NCI-H82 (cell line): ENCODE measurements around the gene FAM53A.
"Not testable (repeated sequence)": the region's sequence is repeated elsewhere in the genome, so short reads cannot be mapped to it uniquely, and the experiment has no call there.

Source experiments
- DNase-seq: peaks from one replicate; lab custom pipeline; 2025; lab: John Stamatoyannopoulos, UW

The FAM53A gene

DNA sequence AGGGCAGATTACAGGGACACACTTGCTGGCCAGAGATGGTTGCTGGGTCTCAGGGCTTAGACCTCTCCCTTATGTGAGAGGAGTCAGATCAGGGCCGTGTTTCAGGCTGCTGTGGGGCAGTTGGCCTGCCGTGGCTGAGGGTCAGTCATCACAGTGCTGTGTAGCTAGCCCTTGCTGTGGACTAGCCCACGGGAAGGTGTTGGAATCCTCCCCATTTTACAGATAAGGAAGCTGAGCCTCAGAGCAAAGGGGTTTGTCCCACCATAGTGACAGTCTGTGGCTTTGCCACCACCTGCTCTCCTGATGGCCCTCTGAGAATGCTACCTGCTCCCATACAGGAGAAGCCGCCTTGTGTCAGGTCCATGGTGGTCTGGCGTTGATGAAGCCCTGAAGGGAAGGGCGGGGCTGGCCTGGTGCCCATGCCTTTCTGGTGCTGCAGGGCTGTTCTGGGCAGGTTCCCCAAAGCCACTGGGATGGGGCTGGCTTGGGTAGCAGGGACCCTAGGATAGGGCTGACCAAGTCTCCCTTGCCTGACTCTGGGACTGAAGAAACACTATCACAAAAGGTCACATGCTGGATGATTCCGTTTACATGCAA, 2.4 kb upstream of the FAM53A start:
- DNase-seq = no peak

DNA sequence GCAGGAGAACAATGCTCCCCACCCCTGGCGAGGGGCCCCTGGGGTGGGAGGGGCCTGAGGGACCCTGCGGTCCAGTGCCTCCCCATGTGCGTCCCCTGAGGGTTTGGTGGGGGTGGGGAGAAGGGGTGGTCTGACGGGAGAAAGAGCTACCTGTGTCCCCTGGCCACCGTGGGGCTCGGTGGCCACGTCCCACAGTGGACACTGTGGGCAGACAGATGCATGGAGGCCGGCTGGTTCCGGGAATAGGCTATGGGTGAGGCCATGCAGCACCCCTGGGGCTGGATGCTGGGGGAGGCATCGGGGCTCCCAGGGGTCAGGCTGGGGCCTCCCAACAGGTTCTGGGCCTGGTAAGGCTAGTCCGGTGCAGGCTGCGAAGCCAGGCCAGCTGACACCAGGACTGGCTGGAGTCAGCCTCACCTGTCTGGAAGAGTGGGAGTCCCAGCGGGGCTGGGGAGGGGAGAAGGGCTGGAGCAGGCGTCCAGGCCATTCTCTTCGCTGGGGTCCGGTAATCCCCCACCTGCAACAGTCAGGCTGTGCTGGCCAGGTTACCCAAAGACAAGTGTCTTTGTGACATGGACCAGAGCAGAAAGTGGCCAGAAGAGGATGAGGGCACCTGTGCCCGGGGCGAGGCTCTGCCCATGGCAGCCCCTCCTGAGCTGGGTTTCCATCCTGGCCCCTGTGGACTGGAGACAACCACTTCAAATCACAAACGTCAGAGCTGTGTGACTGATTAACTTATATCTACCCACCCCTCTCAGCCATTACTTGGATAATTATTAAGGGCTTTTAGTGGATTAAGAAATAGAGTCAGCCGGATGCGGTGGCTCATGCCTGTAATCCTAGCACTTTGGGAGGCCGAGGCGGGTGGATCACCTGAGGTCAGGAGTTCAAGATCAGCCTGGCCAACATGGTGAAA, 1.4 kb upstream of the FAM53A start:
- peak; percentile 83 for DNase-seq

DNA sequence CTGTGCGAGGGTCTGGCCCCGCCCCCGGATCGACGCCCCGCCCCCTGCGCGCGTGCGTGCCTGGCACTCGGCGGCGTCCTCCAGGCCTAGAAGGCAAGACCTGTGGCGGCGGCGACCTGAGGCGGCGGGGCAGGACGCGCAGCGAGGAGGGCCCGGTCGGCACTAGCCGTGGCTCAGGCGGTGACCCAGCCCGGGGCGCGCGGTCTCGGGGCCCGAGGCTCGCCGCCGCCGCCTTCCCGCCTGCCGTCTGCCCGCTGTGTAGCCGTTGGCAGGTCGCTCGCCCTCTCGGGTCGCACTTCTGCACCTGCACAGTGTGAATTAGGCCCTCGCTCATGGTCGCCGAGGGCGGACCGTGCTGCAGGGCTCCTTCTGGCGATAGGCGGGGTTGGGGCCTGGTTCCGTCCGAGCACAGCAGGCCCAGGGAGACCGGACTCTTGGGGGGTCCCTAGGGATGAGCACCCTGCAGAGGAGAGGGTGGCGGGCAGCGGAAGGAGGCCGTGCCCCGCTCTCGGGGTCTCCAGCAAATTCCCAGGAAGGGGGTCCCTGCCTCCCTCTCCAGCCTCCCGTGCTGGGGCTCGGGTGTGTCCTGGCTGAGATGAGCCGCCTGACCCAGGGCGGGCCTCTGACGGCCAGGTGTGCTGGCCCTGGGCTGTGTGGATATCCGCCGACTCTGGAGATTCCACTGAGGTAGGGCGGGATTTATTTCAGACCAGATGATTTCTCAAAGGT, 557 bp upstream of the FAM53A start:
- DNase-seq = no peak

DNA sequence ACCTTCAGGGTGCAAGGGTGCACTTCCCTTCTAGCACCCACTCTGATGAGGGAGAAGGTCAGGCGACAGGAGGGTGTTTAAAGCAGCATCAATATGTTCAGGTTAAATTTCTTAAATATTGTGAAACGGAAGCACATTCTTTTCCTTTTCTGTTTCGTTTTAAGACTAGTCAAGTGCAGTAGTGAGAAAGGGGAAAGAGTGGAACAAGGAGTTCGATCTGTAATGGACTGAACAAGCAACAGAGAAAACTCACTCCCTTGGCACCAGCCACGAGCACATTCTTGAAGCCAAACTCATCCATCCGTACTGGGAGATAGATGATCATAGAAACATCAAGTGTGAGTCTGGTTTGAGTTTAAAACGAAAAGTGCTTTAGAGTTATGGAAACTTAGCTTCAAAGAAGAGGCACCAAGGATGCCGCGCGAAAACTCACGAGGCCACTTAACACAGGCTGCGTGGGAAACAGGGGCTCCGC, 815 bp downstream of the FAM53A start:
- DNase-seq = no peak

DNA sequence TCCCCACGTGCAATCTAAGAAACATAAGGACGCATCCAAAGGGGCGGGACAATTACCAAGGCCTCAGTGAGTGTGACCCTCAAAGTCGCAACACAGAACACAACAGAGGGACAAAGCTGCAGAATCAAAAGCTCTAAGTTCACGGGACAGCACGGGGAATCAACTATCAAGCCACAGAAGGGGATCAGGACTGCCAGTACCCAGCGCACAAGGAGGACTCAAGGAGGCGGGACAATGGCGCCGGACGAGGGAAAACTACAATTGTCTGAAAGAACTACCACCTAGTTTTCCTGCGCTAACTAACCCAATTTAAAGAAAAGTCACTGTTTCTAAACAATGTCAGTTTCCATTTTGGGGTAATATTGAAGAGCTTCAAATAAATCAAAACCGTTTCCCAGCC, 1.3 kb downstream of the FAM53A start:
- no peak for DNase-seq

DNA sequence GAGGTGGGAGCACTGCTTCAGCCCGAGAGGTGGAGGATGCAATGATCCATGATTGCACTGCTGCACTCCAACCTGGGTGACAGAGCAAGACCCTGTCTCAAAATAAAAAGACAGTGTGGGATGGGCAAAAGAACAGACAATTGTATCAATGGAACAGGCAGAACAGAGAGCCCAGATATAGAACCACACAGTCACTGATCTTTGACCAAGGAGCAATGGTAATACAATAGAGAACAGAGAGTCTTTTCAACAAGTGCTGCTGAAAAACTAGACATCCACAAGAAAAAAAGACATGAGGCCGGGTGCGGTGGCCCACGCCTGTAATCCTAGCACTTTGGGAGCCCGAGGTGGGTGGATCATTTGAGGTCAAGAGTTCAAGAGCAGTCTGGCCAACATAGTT, 5.9 kb downstream of the FAM53A start:
- no peak for DNase-seq

DNA sequence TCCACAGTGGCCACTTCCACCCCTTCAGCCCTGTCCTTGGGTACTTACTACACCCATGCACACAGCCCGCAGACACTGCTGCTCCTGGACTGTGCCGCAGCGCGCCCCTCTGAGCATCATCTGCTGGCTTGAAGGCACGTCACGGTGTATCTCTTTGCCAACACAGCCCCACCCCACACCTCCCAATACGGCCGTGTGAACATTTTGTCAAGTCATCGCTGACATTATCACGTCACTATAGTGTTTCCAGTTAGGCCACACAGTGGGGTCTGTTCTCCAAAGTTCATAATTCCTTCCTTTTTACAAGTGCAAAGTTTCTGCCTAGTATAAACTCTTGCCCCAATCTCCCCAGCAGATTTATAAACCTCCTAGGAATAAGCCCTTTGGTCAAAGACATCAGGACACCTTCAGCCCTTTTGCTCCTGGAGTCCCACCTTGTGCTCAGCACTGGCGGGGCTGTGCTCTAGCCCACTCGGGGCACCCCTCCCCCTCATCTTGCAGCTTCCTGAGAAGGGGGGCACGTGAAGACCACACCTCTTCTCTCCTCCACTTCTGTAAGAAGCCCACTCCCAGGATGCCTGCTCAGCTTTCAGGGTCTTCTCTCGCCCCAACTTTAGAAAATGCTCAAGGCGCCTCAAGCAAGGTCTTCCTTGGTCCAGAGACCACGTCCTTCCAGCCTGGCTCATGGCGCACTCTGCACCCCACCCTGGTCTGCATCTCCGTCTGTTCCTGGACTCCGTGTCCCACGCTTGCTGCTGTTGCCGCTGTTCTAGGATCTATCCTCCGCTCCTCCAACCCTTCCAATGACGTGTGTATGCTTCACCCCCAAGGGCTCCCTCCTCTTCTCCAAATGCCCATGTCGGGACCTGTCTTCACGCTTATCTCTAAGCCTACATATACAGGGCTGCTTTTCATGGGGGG, 7.2 kb downstream of the FAM53A start:
- no peak for DNase-seq

DNA sequence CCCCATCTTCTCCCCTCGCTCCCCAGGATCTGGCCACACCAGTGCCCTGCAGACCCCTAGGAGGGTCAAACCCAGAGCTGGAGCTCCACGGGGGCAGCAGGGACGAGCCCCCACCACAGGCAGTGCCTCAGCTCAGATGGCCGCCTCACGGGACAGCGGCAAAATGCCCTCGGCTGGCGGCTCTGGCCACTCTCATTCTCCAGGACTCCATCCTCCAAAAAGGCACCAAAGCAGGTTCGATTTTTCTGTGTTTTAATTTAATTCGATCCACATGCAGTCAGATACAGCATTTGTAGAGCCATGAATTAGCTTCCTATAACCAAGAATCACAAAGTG, 8.3 kb downstream of the FAM53A start:
- no peak for DNase-seq

DNA sequence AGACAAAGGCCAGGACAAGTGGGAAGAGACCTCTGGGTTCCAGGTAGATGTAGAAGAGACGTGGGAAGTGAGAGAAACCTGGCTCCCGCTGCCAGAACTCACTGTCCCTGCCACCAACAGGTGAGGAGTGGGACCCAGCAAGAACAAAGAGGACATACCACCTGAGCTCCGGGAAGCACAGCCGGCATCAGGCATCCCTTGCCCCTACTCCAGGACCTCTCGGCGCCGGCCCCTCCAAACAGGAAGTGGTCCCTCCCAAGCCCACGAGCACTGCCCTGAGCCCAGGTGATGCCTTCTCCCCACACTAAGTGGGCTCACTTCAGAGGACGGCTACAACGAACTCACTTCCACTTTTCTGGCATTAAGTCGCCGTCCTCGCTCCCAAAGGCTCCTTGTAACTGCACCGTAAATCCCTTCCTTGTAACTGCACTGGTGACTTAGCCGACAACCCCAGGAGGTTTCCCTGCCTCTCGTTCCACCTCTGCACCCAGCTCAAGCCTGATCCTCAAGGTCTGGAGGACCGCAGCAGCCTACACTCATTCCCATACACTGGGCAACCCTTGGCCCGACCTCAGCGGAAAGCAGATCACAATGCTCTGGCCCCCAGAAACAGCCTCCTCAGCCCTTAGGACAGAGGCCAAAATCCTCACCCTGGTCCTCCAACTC, 8.8 kb downstream of the FAM53A start:
- DNase-seq = no peak

DNA sequence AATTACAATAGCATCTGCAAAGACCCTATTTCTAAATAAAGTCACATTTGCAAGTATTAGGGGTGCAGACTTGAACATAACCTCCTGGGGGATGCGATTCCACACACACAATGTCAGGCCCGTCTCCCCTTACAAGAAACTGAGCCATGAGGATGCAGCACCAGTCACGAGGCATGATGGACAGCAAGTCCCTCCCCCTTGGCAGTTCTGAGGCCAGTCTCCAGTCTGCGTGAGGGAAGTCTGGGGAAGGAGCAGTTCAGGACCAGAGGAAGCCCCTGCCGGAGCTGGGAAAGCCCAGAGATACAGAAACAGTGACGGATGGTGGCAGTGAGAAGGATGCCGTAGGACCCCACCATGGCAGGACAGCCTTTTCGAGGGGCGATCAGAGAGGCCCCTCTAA, 9.4 kb downstream of the FAM53A start:
- DNase-seq = no peak

DNA sequence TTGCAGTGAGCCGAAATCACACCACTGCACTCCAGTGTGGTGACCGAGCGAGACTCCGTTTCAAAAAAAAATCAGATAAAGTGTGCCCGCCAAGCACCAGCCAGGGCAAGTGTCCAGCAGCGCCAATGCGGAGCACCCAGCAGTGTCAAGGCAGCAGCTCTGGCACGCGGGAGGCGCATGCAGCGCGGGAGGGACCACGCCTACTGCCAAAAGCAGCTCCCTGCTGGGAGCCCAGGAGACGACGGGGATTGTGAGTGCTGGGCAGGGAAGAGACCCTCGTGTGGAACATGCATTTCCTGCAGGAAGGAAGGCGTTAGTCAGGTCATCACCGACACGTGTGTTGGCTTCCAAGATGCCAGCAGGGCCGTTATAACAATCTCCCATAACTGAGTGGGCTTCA, 10.4 kb downstream of the FAM53A start:
- DNase-seq = no peak

DNA sequence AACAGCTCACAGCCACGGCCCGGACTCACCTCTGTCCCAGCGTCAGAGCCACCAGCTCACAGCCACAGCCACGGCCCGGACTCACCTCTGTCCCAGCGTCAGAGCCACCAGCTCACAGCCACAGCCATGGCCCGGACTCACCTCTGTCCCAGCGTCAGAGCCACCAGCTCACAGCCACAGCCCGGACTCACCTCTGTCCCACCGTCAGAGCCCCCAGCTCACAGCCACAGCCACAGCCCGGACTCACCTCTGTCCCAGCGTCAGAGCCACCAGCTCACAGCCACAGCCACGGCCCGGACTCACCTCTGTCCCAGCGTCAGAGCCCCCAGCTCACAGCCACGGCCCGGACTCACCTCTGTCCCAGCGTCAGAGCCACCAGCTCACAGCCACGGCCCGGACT, 13.1 kb downstream of the FAM53A start:
- DNase-seq = not testable (repeated sequence)

DNA sequence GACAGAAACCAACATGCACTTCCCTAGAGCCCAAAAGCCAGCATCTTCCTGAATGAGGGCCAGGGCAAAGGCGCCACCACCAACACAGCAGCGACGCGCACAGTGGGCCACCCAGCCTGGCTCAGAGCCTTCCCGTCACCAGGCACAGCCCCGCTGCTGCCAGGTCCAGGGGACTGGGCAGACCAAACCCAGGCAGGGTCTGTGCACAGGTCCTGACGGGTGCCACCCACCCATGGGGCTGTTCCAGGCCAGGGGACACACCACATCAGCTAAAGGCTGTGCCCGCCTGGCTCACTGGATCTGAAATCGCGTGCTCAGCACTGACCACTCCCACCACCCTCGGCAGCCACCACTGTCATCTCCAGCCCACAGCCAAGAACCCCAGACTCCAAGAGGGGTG, 13.8 kb downstream of the FAM53A start:
- DNase-seq = no peak

DNA sequence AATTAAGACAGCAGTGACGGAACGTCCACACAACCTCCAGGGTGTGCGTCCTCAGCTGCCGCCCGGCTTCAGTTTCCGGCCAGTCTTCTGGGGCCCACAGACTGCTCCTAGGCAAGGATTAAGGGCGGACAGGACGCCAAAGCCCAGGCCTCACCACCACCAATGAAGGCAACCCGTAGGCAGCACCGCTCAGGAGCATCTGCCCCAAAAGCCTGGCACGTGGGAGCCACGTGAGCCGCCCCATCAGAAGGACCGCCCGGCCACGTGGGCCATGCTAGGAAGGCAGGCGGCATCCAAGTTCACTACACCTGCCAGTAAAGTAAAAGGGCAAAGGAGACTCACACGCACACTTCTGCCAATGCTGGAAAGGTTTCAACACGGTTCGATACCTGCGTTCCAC, 14.3 kb downstream of the FAM53A start:
- no peak for DNase-seq

DNA sequence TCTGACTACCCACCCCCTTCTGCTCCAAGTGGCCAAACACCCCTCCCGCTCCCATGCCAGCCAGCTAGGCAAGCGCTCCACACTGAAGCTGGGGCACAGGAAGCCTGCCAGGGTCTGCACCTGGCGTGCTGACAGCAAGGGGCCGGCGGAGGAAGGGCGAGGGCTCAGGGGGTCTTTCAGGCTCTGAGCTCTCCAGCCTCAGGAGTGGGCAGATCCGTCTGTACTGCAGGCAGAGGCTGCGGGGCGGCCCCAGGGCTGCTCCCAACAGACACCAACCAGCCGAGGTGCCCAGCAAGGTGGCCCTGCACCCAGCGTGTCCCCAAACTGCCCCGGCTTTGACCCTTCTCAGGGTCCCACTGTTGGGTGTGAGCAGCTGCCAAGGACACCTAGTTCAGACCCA, 14.8 kb downstream of the FAM53A start:
- no peak for DNase-seq

DNA sequence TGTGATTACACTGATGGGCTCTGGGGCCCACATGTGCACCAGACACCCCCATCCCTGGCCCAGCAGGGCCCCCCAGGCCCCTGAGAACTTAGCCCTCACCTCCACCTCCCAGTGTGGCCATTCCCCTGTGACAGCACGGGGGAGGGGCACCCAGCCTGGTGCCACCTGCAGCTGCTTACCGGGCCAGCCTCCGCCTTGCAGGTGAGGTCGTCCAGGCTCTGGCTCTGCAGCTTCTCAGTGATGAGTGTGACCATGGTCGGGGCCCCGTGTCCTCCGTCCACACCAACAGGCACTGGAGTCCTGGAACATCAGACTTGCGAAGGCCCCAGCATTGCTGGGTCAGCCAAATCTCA, 15.6 kb downstream of the FAM53A start:
- DNase-seq = no peak

DNA sequence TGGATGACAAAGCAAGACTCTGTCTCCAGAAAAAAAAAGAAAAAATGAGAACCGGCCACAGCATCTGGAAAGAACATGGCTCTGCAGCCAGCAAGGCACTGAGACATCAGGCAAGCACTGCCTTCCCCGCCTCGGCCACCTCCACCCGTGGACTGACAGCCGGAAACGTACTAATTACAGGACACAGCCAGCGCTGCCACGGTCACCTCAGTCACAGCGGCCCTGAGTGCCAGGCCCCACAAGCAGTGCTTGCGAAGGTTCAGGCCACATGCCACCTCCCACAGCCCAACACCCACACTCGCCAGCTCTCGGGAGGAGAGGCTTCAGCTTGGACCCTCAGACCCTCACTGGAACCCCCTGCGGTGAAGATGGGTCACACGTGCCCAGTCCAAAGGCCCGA, 16.8 kb downstream of the FAM53A start:
- no peak for DNase-seq

DNA sequence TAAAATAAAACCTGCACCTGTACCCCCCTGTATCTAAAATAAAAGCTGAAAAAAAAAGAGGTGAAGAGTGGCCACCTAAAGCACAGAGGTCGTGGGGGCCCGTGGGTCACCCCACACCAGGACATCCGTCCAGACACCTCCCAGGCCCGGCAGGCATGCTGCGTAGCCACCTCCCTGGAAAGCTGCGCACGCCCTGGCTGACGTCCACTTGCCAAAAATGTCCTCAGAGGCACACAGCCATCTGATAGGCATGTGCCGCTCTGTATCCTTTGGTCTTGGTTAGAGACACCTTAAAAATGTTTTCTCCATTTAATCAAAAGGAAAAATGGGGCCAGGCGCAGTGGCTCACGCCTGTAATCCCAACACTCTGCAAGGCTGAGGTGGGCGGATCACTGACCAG, 17.7 kb downstream of the FAM53A start:
- no peak for DNase-seq

DNA sequence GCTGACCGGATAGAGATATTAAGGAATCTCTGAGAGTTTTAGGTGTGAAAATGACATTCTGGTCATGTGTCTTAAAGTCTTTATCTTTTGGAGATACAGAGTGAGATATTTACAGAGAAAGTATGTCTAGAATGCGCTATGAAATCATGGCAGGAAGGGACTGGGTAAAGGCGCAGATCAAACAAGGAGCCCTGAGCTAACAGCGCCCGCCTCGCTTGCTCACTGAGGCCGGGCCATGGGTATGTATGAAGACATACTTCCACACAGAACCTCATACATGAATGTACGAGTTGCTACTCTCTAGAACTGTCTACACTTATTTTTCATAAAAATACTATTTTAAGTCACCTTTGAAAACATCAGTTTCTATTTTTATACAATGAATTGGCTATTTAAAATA, 20.0 kb downstream of the FAM53A start:
- DNase-seq = no peak

DNA sequence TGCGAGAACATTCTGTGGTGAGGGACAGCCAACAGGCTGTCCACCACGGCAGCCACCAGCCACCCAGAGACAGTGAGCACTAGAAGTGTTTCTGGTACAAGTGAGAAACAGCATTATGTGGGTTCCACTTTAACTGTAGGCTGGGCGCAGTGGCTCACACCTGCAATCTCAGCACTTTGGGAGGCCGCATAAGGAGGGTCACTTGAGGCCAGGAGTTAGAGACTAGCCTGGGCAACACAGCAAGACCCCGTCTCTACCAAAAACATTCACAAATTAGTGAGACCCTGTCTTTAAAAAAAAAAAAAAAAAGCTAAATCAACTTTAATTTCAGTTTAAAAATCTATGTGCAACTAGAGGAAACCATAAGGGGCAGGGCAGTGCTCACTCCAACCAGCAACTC, 20.6 kb downstream of the FAM53A start:
- no peak for DNase-seq

DNA sequence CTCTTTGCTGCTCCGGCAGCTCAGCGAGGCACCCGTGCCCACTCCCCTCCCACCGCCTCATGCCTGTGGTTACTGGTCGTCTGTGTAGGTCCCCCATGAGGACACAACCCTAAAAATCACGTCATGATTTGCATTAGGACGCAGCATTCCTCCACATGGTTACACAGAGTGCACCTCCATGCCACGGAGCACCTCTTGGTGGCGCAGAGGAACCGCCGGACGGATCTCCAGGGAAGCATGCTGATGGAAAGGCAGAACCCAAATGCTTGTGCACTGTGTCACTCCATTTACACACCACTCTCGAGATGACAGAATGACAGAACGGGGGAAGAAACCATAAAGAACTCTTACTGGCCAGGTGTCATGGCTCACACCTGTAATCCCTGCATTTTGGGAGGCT, 22.4 kb downstream of the FAM53A start:
- no peak for DNase-seq
